ENCODE results near the gene RARA.

GRCh38 chr17:40266882-40267281 is 42.1 kb upstream of the RARA start:
- TF ChIP-seq CTCF (conservative IDR thresholded peaks at IDR 0.05; ENCODE audit: low read depth, low read length) (no peak), EZH2 (IDR thresholded peaks at IDR 0.05; ENCODE audit: borderline replicate concordance, low read depth, low read length, poor library complexity, severe bottlenecking) (no peak)

Data from A673 (cell line).